A549 (cell line): ENCODE results near the gene SERTAD2. TPM values are rescaled to one million over a fixed set of nuclear protein-coding genes. Genes with fewer than 3 reads are reported as not detected.

Experiments
- ATAC-seq, 2 experiments: fragments of 200-7000 bp in 1 of 2; fragments of >200 bp in 1 of 2; cut with Nextera tagmentation in 1 of 2; cut with Tn5 transposase in 1 of 2; 3 replicates each; pipeline versions ENCODE4 v1.8.0 to v1.9.1; 2018 to 2020; ENCODE audit warnings: mild to moderate bottlenecking in 1 of 2, moderate library complexity in 1 of 2
- CTCF ChIA-PET: fragments of 300-600 bp; sonication (Branson Sonifier 250); formaldehyde crosslinking; extraction: SDS; loops from one replicate; lab custom pipeline; 2021; ENCODE audit warnings: antibody characterized with exemption, inconsistent platforms; lab: Yijun Ruan, JAX
- POLR2A ChIA-PET: fragments of 350-600 bp; formaldehyde crosslinking; extraction: SDS; loops from one replicate; lab custom pipeline; 2021; ENCODE audit warnings: antibody characterized with exemption, inconsistent platforms; lab: Yijun Ruan, JAX
- DNase-seq, 2 experiments: peaks; one replicate each; pipeline versions ENCODE4 v3.0.0 to v3.0.0-alpha.2; 2011 to 2016; ENCODE audit warnings: low read depth in 1 of 2, low spot score in 1 of 2
- FAIRE-seq: peaks from 2 replicates; lab custom pipeline; 2011; peaks lifted over from hg19 to GRCh38; lab: Jason Lieb, UNC
- H3K27ac ChIP-seq, 2 experiments: fragments of >200 bp; sonication (Bioruptor Twin); formaldehyde crosslinking; 3 replicates each; pipeline ENCODE4 v1.5.1; 2016 to 2017
- H3K4me1 ChIP-seq: fragments of >200 bp; sonication (Bioruptor Twin); formaldehyde crosslinking; 3 replicates; pipeline ENCODE4 v1.6.1; 2016
- H3K4me2 ChIP-seq: fragments of >200 bp; sonication (Bioruptor Twin); formaldehyde crosslinking; 3 replicates; pipeline ENCODE4 v1.6.1; 2016
- H3K4me3 ChIP-seq: fragments of >200 bp; sonication (Bioruptor Twin); formaldehyde crosslinking; 3 replicates; pipeline ENCODE4 v1.5.1; 2016
- H3K9me3 ChIP-seq: fragments of >200 bp; sonication (Bioruptor Twin); formaldehyde crosslinking; 3 replicates; pipeline ENCODE4 v1.6.1; 2016
- BHLHE40 ChIP-seq: IDR thresholded peaks from 2 replicates; pipeline ENCODE4 v1.6.1; 2012; ENCODE audit warnings: low read depth, low read length, inconsistent platforms
- CBX2 ChIP-seq: fragments of 200-600 bp; sonication (generic); IDR thresholded peaks from 2 replicates; pipeline ENCODE4 v1.6.1; 2016; ENCODE audit warnings: low read depth, mild to moderate bottlenecking, borderline replicate concordance
- CEBPB ChIP-seq, 2 experiments: fragments of >200 bp in 1 of 2; sonication (Bioruptor Twin) in 1 of 2; formaldehyde crosslinking in 1 of 2; IDR thresholded peaks; 2 replicates each; pipeline ENCODE4 v1.6.1; 2012 to 2016
- CHD2 ChIP-seq: fragments of 150-350 bp; IDR thresholded peaks from 2 replicates; pipeline ENCODE4 v1.6.1; 2014; ENCODE audit warnings: low read length; ENCODE audit not compliant: partially characterized antibody
- CTCF ChIP-seq: fragments of >200 bp; sonication (Bioruptor Twin); formaldehyde crosslinking; IDR thresholded peaks from 3 replicates; pipeline ENCODE4 v1.5.1; 2016
- EP300 ChIP-seq, 2 experiments: fragments of >200 bp; sonication (Bioruptor Twin); formaldehyde crosslinking; IDR thresholded peaks; 2 replicates in 1 of 2; 3 replicates in 1 of 2; pipeline ENCODE4 v1.6.1; 2016 to 2017
- HES2 ChIP-seq: fragments of >200 bp; sonication (Bioruptor Twin); formaldehyde crosslinking; IDR thresholded peaks from 2 replicates; pipeline ENCODE4 v1.6.1; 2016
- HMGXB4 ChIP-seq: fragments of 250-450 bp; sonication (Bioruptor Pico); IDR thresholded peaks from 2 replicates; pipeline ENCODE4 v1.5.0; 2021; ENCODE audit warnings: mild to moderate bottlenecking, moderate library complexity, borderline replicate concordance
- HOXB13 ChIP-seq: fragments of 250-450 bp; sonication (Bioruptor Pico); IDR thresholded peaks from 2 replicates; pipeline ENCODE4 v1.5.0; 2020; ENCODE audit warnings: low read depth, mild to moderate bottlenecking, moderate library complexity
- JUNB ChIP-seq: fragments of >200 bp; sonication (Bioruptor Twin); formaldehyde crosslinking; IDR thresholded peaks from 2 replicates; pipeline ENCODE4 v1.6.1; 2016
- MAFK ChIP-seq: fragments of 450-650 bp; IDR thresholded peaks from 2 replicates; pipeline ENCODE4 v1.6.1; 2014; ENCODE audit not compliant: partially characterized antibody
- RAD21 ChIP-seq, 2 experiments: fragments of >200 bp in 1 of 2; sonication (Bioruptor Twin) in 1 of 2; formaldehyde crosslinking in 1 of 2; IDR thresholded peaks in 1 of 2; conservative IDR thresholded peaks in 1 of 2; 2 replicates in 1 of 2; 3 replicates in 1 of 2; pipeline ENCODE4 v1.6.1; 2012 to 2018; ENCODE audit warnings: inconsistent platforms in 1 of 2
- RARB ChIP-seq: fragments of 250-450 bp; sonication (Bioruptor Pico); IDR thresholded peaks from 2 replicates; pipeline ENCODE4 v1.8.0; 2021; ENCODE audit warnings: mild to moderate bottlenecking, moderate library complexity
- REST ChIP-seq: fragments of 200-600 bp; sonication (generic); IDR thresholded peaks from 2 replicates; pipeline ENCODE4 v1.6.1; 2016; ENCODE audit warnings: antibody characterized with exemption, mild to moderate bottlenecking, moderate library complexity
- RNF2 ChIP-seq: fragments of 200-600 bp; sonication (generic); IDR thresholded peaks from 2 replicates; pipeline ENCODE4 v1.6.1; 2016; ENCODE audit warnings: low read depth, mild to moderate bottlenecking, antibody characterized with exemption, moderate library complexity, borderline replicate concordance
- SMC3 ChIP-seq: fragments of >200 bp; sonication (Bioruptor Twin); formaldehyde crosslinking; IDR thresholded peaks from 3 replicates; pipeline ENCODE4 v1.6.1; 2018; ENCODE audit warnings: inconsistent platforms
- TP53 ChIP-seq: fragments of 250-450 bp; sonication (Bioruptor Pico); IDR thresholded peaks from 2 replicates; pipeline ENCODE4 v1.5.0; 2021; ENCODE audit warnings: mild to moderate bottlenecking, moderate library complexity
- ZC3H11A ChIP-seq: fragments of 450-650 bp; IDR thresholded peaks from 2 replicates; pipeline ENCODE4 v1.6.1; 2014; ENCODE audit warnings: antibody characterized with exemption, mild to moderate bottlenecking
- WGBS: methylation state at CpG from one replicate; pipeline ENCODE4 v1.1.6; 2017; ENCODE audit errors: missing lambda C conversion rate; 5-methylcytosine and 5-hydroxymethylcytosine counted together
- polyA plus RNA-seq, 4 experiments: library from polyadenylated mRNA; depleted of rRNA in 3 of 4; stranded (reverse); fragments of >200 nt; fragmentation: RNase III in 1 of 4; extraction: RNeasy Plus Mini Kit Qiagen cat#74134 plus additional on column Dnase treatment in 1 of 4; gene quantifications; 2 replicates in 3 of 4; 3 replicates in 1 of 4; pipeline ENCODE4 v1.2.3, GENCODE V29; 2011 to 2017

Gene SERTAD2
- polyA plus RNA-seq, 2 of the 4 experiments (the other 2 are of a cell fraction), result 11.8 TPM

GRCh38 chr2:64663402-64663801, 9.7 kb upstream of the SERTAD2 start:
- no peak for DNase-seq
- TF ChIP-seq HOXB13 (CRISPR knock-in tag) (no peak), MAFK (peak; percentile 19)
- no peak for ATAC-seq
- CTCF ChIA-PET, result interaction anchor here (0.9 to 5.4 kb wide), 7 partner anchors 9 to 33 kb away, joined by 3 to 33 read pairs (median 6); partner anchors contain the start of gene SERTAD2
- Histone ChIP-seq H3K4me3 (no peak overlapping the region), H3K27ac (no peak overlapping the region), H3K4me1 (peaks cover 4% of the 10 kb centered on the region; the same call in 1 of the 3 replicates), H3K9me3 (no peaks in the 10 kb centered on the region), H3K4me2 (no peak overlapping the region)
- 98% methylated on average over 1 of the region's 1 CpG for WGBS
- POLR2A ChIA-PET, result interaction anchor here (5.1 kb wide), 1 partner anchor 10 kb away, joined by 39 read pairs; the partner anchor contains the start of gene SERTAD2
- no peak for FAIRE-seq

GRCh38 chr2:64661741-64662169, 8.0 kb upstream of the SERTAD2 start:
- no peaks in the 10 kb centered on the region for H3K9me3 ChIP-seq
- no peak for TF ChIP-seq RAD21 (conservative IDR thresholded peaks at IDR 0.05 in 1 of 2, IDR thresholded peaks at IDR 0.05 in 1 of 2)
- TF ChIP-seq HMGXB4 (CRISPR knock-in tag), result no peak
- TF ChIP-seq, all 56 proteins: peak for 0
- 81% methylated on average over 2 of the region's 2 CpGs for WGBS
- no peak for FAIRE-seq
- DNase-seq, result no peak
- H3K4me2 ChIP-seq, result no peak overlapping the region
- H3K4me3 ChIP-seq, result no peak overlapping the region
- ChIA-PET POLR2A (interaction anchor here (5.1 kb wide), 1 partner anchor 8 kb away, joined by 39 read pairs; the partner anchor contains the start of gene SERTAD2), CTCF (interaction anchor here (1.0 to 5.4 kb wide), 6 partner anchors 7 to 215 kb away, joined by 3 to 33 read pairs (median 4); partner anchors contain the start of gene SERTAD2)
- no peak for ATAC-seq
- H3K27ac ChIP-seq, result no peak overlapping the region
- H3K4me1 ChIP-seq, result peaks cover 4% of the 10 kb centered on the region; the same call in 1 of the 3 replicates

- ATAC-seq, result no peak
- ChIA-PET POLR2A (no interaction called here), CTCF (no interaction called here)
- FAIRE-seq, result no peak
- Histone ChIP-seq H3K4me2 (no peak overlapping the region), H3K9me3 (no peaks in the 10 kb centered on the region), H3K4me1 (peaks cover 17% of the 10 kb centered on the region), H3K4me3 (no peak overlapping the region), H3K27ac (no peak overlapping the region)
- 86% methylated on average over 2 of the region's 2 CpGs for WGBS
- no peak for TF ChIP-seq CBX2
- TF ChIP-seq HES2, result no peak
- no peak for TF ChIP-seq REST
- TF ChIP-seq TP53, result no peak
- TF ChIP-seq RNF2, result no peak
- TF ChIP-seq ZC3H11A, result no peak
- TF ChIP-seq CHD2, result no peak
- no peak for TF ChIP-seq BHLHE40
- TF ChIP-seq RARB (CRISPR knock-in tag), result no peak
- no peak for TF ChIP-seq CEBPB (IDR thresholded peaks at IDR 0.05)
- no peak for TF ChIP-seq JUNB
- no peak for TF ChIP-seq SMC3
- no peak for TF ChIP-seq EP300 (IDR thresholded peaks at IDR 0.05)
- no peak for TF ChIP-seq CTCF
- DNase-seq, result no peak
These were observed 5.5 kb upstream of the SERTAD2 start for GRCh38 chr2:64659252-64659651.
